ENCODE measurements around the gene IGFN1.

- TF ChIP-seq POLR2A (IDR thresholded peaks at IDR 0.05) (no peak), CTCF (IDR thresholded peaks at IDR 0.05) (no peak)
Observed at GRCh38 chr1:201173736-201174135, 16.9 kb upstream of the IGFN1 start.
